ENCODE data around the gene SHANK2.

Gene SHANK2

GRCh38 chr11:71222318-71223080, 29.9 kb downstream of the SHANK2 start:
- no peak for DNase-seq (ENCODE audit: low read depth in 3 of 3)

- DNase-seq (ENCODE audit: low read depth in 3 of 3): no peak
Measured at GRCh38 chr11:71221821-71222220, 30.6 kb downstream of the SHANK2 start.

DNA sequence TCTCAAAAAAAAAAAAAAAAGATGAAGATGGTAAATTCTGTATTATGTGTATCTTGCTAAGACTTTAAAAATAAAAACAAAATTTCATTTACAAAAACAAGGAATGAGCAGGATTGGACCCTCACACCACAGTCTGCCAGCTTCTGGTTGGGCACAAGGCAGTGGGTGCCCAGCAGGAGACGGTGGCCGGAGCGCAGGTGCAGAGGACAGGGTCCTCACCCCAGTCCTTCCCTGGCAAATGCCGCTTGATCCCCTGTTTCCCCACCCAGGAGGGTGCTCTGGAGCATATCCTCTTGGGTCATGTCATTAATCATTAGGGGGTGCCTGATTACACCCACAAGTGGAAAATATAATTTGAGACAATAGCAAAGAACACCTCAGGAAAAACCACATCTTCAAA, 31.2 kb downstream of the SHANK2 start:
- no peak for DNase-seq (ENCODE audit: low read depth in 3 of 3)

- no peak for DNase-seq (ENCODE audit: low read depth in 3 of 3)
Measured at GRCh38 chr11:71218789-71219499, 33.4 kb downstream of the SHANK2 start.

DNA sequence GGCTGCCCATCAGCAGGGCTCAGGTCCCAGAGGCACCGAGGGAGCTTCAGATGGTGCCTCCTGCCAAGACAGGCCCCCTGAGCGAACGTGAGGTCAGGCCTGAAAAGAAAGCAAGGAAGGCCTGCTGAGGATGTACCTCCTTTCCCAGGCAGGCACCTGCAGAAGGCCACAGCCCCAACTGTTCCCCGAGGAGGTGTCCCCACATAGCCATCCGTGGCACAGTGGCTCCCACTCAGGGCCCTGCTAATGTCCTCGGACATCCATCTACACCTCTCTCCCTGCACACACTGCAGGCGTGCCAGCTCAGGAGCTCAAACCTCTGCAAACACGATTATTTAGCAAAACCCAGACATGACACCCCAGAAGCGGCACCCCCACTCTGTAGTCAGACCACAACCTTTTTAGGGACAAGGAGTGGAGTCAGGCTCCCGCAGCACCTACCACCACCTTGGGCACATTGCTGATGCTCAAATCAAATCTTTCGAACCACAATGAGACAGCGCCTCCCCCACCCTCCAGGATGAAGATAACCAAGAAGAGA, 36.9 kb downstream of the SHANK2 start:
- DNase-seq (ENCODE audit: low read depth in 3 of 3): no peak

DNA sequence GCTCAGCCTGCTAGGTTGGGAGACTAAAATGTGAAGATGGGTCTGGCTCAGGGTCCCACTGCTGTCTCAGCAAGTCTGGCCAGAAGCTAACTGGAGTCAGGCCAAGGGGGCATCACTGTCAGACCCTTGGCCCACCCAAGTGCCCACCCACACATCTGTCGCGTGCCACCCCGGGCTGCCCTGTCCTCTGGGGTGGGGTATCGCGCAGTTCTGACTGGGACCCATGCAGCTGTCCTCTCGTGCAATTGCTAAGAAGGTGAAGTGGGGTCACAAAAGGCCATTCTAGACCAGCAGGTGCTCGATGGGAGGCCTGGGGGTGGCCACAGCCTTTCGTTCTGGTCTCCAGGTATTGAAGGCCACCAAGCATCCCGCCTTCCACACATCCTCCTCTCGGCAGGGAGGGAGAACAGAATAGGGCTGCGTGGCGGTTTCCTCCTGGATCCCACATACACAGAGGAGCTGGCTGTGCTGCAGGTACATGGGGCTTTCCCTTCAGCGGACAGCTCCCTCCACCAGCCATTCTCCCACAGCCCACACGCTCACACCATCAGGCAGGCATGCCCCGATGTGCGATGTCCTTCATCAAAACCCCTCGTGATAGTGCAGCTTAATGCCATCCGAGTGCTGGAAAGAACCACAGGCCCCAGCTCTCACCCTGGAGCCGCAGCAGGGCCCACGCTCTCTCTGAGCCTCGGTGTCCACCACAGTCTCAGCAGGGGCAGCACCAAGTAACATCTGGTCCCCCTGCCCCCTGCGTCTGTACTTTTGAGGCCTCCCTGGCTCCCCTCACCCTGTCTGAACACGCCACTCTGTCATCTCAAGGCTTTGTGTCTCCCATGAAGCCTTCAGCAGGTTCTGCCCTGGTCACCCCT, 37.6 kb downstream of the SHANK2 start:
- DNase-seq (ENCODE audit: low read depth in 3 of 3): no peak

DNA sequence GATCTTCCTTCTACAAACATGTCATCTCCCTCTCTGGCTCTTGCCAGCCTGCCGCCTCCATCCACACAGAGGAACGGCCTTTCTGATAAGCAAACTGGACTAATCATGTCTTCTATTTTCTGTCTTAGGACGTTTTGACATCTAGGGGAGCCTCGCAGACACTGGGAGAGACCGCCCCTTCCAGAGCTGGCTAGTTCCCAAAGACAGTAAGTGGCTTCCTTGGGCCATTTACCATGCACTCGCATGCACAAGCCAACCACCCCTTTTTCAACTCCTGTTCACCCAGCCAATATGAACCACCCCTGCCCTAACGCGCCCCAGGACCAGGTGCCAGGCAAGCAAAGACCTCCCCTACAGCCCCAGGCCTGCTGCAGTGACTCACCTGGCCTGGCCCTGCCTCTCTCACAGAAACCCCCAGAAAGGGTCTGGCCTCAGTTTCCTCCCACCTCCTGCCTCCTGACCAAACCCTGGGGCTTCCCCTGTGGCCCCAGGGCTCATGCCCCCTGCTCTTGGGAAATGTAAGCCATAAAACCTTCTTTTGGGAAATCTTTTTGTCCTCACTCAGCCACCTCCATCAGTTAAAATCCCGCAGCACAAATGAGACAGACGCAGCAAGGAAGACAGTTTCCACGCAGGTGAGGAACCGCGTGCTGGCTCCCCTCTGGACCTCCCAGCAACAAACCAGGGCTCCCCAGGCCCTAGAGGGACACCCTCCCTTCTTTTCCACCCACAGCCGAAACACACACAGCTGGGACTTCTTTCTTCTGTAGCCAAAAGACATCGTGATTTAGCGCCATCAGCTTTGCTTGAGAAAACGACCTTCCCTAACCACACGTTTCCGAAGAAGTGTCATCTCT, 38.5 kb downstream of the SHANK2 start:
- no peak for DNase-seq (ENCODE audit: low read depth in 3 of 3)

GRCh38 chr11:71212871-71213559, 39.4 kb downstream of the SHANK2 start:
- no peak for DNase-seq (ENCODE audit: low read depth in 3 of 3)

GRCh38 chr11:71211631-71212030, 40.7 kb downstream of the SHANK2 start:
- DNase-seq (ENCODE audit: low read depth in 3 of 3): no peak

- DNase-seq (ENCODE audit: low read depth in 3 of 3): no peak
Measured at GRCh38 chr11:71210861-71211260, 41.5 kb downstream of the SHANK2 start.

DNA sequence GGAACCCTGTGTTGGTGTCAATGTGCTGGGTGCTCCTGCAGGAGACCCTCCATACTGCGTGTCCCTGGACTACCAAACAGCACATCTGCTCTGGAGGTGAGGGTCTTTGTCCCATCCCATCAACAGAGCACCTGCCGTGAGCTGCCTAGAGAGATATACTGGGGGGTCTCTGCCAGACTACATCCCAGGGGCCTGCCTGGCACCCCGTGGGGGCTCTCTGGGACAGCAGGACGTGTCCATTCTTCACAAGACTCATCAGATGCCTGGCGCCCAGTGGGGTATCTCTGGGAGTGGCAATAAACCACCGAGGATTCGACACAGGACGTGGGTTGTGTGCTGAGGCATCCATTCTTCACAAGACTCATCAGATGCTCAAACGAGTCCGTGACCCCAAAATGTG, 42.7 kb downstream of the SHANK2 start:
- no peak for DNase-seq (ENCODE audit: low read depth in 3 of 3)

GRCh38 chr11:71209181-71209580, 43.2 kb downstream of the SHANK2 start:
- DNase-seq (ENCODE audit: low read depth in 3 of 3): no peak

GRCh38 chr11:71208011-71208774, 44.2 kb downstream of the SHANK2 start:
- DNase-seq (ENCODE audit: low read depth in 3 of 3): no peak

- no peak for DNase-seq (ENCODE audit: low read depth in 3 of 3)
Measured at GRCh38 chr11:71207563-71207962, 44.8 kb downstream of the SHANK2 start.

GRCh38 chr11:71206186-71206585, 46.2 kb downstream of the SHANK2 start:
- no peak for DNase-seq (ENCODE audit: low read depth in 3 of 3)

DNA sequence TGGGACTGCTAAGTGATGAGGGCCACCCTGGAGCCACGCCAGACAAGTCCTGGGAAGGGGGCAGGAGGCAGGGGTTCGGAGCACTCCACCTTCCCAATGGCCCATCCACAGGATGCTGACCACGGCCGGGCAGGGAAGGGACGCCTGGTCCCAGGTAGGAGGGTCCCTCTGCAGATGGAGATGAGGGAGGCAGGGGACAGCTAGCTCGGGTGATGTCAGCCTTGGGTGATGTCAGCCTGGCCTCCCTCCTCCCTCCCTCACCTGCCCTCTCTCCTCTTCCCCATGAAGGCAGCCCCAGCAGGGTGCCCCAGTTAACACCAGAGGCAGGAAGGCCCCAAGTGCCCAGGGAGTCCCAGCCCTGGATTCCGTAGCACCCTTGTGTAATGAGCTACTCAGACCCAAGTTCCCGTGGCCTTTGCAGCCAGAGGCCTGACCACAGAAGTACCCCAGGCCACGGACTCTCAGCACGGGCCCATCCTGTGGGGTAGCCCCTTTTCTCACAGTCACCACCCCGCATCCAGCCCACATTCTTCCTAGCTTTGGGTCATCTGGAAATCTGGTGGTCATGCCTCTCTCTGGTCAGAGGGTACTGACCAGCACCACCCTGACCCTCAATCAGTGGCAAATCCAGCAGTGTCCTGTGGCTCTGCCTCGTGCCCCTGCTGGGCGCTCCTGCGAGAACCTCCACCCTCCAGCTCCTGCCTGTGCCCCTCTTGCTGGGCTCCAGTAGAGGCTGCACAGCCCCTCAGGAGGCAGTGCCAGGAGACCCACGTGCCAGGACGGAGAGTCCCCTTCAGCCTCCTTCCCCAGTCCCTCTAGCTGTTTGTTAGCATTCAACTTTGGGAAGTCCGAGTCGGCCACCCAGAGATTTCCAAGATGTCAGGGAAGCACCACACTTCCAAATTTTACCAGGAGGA, 47.4 kb downstream of the SHANK2 start:
- DNase-seq (ENCODE audit: low read depth in 3 of 3): no peak

DNA sequence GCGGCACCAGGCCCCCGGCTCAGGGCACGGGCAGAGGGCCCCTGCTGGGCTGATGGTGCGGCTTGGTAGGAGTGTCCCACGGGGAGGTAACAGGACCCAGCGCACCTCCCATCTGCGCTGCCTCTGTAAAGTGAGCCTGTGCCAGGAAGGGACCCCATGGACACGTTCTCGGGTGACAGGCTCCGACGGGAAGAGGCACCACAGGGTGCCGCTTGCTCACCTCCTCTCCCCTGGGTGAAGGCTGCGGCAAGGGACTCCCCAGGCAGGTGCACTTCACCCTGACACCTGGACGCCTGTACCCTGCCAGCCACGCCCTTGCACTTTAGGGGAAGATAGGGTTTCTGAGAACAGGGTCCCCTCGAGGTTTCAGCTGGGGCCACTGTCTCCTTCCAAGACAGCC, 48.1 kb downstream of the SHANK2 start:
- DNase-seq (ENCODE audit: low read depth in 3 of 3): no peak

GRCh38 chr11:71203681-71204080, 48.7 kb downstream of the SHANK2 start:
- DNase-seq (ENCODE audit: low read depth in 3 of 3): no peak

DNA sequence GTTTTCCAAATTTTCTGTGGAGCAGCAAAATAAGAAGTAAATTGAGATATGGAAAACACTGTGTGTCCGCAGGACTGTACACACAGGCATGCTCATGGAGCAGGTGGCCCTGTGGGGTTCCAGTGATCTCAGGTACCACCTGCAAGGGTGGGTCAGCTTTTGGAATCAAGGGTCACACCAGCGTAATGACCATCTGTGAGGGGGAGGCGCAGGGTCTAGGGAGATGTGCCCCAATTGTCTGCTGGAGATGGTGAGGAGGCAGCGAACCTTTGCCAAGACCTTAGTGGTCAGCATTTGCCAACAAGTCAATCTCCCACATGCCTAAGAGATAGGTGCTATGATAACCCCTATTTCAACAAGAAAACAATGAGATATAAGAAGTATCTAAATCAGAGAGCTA, 49.4 kb downstream of the SHANK2 start:
- no peak for DNase-seq (ENCODE audit: low read depth in 3 of 3)

Data from stimulated activated CD4-positive, alpha-beta T cell treated with anti-CD3 and anti-CD28 coated beads, TNF-alpha, amount 100 ng/mL, for 24 hours (primary cell).